T-helper 2 cell (primary cell): Measurements from ENCODE around the gene C21orf91.
A peak's percentile ranks its signal among the peaks of the same experiment; 100 is the strongest.

Source experiments
- DNase-seq, 5 experiments: peaks; one replicate each; pipeline versions ENCODE4 v3.0.0 to v3.0.0-alpha.2; 2012 to 2022
- total RNA-seq, 2 donors: gene quantifications; one replicate each; lab custom pipeline; 2026; lab: John Stamatoyannopoulos, UW

The C21orf91 gene
- total RNA-seq = 54.6 to 78.7 reads per million in 2 donors

DNA sequence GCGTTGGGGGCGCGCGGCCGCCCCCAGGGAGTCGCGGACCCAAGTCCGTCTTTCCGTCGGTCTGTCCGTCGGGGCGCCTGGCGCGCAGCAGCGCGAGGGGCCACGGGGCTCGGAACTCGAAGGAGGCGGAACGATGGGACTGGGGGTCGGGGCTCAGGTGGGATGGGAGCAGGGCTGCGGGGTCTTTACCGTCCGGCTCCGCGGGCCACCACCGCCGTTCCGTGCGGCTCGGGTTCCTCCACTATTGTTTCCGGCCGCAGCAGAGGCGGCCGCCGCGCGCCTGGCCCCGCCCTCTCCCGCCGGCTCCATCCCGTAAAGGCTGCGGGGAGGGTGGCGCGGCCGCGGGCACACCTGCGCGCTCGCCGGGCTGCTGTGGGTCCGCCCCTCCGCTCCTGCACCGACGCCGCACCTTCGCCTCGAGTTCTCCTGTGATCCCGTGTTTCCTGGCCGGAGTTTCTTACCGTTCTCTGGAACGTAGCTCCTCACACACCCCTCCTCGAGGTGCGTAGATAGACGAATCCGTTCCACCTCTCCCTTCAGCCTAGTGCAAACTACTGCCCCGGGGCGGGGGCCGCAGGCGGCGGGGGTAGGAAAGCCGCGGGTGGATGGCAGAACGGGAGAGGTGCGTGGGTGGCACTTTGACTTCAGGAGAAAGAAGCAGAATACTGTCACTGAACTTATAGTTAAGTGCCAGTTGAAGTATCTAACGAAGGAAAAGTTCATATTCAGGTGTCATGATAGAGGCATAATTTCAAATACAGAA is at the start of gene C21orf91:
C21orf91 (minus strand) TSS at position 243 of the 763 bp plus-strand sequence. CDS start 1,038 bp downstream, outside the sequence.
- DNase-seq = peak; percentile 63 to 95 (median 84)

DNA sequence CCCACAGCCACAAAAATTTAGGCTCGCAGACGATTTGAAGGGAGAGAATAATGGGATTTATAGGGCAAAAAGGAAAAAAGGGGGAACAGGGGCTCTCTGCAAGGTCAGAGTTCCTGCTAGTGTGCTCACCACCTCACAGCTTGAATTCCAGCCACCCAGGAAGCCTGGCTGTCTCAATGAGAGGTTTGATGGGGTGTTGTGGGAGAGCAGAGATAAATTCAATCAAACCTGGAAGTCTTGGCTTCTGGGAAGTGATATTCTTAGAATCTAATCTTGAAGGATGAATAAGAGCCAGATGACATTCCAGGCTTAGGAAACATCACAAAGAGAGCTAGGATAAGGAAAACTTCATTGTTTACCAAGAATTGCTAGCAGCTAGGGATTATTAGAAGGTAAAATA is 47.4 kb upstream of the C21orf91 start:
- no peak for DNase-seq

DNA sequence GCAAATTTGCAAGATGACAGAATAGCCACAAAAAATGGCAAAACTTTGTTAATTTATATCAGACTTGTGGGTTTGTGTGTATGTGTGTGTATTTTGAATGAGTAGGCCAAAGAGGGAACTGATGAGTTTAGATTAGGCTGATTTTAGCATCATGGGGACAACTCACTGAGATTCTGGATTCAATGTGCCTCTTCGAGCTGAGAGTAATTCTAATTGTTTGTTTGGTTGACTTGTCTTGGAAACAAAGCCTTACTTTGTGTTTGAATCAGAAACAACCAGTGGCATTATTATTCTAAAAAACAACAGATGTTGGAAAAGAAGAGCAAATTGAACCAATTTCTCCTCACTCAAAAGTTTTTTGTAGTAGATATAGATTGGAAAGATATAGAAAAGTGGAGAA is 40.5 kb upstream of the C21orf91 start:
- no peak for DNase-seq

DNA sequence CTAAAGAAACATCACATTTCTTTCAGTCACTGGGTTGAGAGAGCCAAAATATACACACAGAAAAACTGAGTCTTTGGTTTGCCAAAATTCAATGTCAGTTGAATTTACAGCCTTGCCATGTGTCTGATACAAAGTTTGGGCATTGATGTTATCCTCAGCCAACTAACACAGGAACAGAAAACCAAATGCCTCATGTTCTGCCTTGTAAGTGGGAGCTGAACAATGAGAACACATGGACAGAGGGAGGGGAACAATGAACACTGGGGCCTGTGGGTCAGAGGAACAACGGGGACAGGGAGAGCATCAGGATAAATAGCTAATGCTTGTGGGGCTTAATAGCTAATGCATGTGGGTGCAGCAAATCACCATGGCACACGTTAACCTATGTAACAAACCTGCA is 39.6 kb upstream of the C21orf91 start:
- DNase-seq = no peak

DNA sequence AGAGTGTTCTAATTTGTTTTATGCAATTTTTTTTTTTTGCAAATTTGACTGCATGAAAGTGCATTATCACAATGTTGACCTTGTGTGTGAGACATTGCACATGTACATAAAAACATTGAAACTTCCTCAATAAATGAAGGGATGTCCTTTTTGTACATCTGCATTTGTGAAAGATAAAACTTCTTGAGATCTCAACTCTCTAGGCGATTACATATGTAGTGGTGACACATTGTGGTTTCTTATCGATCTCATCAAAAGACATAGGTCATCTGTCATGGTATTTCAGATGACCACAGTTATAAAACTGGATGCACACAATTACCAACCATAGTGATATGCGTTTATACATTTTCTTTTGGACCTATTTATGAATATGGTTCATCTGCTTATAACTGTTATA is 35.6 kb upstream of the C21orf91 start:
- DNase-seq = no peak

DNA sequence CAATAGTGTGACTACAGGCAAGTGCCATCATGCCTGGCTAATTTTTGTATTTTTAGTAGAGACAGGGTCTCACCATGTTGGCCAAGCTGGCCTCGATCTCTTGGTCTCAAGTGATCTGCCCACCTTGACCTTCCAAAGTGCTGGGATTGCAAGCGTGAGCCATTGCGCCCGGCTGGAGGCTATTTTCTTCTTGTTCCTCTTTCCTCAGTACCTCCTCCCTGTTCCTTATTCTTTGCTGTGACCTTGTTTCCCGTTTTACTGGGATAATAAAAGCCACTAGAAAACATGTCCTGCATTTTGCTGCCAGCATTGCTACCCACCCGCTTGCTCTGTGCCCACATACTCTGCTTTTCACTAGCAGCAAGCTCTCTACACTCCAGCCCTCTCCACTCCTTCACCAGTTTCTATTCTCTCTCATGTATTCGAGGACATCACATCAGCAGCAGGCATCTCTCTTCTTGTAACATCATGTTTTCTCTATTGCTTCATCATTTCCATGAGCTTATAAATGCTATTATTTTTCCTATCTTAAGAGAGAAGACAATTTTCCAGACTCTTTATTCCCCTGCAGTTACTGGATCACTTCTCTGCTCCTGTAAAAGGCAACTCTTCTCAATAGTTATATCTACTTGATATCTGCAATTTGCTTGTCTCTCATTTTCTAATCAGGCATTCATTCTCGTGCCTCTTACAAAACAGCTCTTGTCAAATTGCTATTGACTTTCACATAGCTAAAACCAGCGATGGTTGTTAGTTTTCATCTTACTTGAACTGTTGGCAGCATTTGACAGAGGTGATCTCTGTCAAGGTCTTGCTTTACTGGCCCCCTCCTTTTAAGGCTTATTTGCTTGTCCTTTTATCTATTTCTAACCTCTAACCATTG is 34.5 kb upstream of the C21orf91 start:
- no peak for DNase-seq

DNA sequence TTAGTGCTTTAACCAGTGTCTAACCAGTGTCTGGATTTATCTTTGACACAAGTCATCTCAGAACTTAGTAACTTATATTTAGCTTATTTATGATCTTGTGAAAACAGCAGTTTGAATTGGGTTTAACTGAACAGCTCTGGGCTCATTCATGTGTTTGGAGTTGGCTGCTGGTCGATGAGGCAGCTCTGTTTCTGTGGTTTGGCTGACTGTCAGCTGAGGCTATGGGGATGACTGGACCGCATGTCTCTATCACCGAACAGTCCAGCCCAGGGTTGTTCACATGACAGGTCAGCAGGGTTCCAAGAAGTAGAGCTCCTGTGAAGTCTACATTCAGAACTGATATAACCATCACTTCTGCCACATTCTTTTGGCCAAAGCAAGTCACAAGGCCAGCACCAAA is 29.1 kb upstream of the C21orf91 start:
- no peak for DNase-seq

DNA sequence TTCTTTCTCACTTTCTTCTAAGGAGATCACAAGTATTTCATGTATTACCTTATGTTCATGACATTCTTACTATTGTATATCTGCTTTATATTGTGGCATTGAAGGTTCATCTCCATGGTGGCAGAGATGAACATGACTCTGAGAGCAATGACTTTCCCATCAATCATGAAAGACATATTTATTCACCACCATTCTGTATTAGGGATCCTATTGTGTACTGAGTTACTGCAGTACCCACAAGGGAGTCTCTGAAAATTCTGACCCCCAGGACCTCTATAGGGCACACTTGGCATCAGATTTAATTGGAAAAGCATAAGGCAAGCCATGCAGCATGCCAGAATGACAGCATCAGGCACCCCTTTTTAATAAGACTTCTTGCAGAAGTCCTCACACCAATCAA is 21.9 kb upstream of the C21orf91 start:
- no peak for DNase-seq

DNA sequence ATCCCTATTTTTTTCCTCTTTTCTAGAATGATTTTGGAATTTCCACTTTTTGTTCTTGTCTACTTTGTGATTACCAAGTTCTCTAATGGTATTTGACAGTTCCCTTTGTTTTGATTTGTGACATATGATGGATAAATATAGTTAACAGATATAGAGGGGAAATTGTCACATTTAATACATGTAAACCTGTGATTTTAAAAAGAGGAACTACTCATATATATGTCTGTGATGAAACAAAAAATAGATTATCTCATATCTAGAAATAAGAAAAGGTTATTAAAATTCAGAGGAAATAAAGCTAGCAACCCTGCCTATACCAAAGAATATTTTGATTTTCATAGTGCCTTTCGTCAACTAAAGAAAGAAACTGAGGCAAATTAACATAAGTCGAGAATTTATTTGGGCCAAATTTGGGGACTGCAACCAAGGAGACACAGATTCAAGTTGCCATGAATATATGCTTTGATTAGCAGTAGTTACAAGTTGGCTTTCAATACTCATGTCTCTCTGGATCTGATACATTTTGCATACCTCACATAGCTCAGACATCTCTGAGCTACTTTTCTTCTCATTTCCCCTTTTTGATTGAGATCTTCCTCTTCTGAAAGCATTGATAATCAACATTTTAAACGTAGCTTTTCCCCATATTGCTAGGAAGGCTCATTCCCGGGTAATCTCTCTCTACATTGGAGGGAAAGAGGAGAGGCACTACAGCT is 15.6 kb upstream of the C21orf91 start:
- no peak for DNase-seq

DNA sequence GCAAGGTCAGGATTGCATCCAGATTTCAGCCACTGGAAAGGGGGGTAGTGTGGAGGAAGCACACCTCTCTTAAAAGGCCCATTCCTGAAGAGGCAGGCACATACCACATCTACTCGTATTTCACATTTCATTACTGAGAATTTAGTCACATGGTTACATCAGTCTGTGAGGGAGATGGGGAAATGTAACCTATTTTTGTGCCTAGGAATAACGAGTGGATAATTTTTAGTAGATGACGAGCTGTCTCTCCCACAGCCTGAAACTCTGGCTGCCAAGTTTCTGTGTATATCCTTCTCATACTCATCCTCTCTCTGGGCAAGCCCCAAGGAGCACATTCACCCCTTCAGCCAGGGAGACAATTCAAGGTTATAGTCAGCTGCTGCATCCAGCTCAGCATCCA is 10.3 kb upstream of the C21orf91 start:
- no peak for DNase-seq

DNA sequence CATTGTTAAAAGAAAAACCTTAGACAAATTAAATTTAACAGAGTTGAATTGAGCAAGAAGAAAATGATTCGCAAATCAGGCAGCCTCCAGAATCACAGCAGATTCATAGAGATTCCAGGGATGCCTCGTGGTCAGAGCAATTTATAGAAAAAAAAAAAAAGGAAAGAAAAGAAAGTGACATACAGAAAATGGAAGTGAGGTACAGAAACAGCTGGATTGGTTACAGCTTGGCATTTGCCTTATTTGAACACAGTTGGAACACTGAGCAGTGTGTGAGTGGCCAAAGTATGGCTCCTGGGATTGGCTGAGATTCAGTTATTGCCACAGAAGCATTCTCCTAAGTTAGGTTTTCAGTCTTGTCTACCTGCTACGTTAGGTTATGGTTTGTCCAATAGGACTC is 9.1 kb upstream of the C21orf91 start:
- DNase-seq = no peak

DNA sequence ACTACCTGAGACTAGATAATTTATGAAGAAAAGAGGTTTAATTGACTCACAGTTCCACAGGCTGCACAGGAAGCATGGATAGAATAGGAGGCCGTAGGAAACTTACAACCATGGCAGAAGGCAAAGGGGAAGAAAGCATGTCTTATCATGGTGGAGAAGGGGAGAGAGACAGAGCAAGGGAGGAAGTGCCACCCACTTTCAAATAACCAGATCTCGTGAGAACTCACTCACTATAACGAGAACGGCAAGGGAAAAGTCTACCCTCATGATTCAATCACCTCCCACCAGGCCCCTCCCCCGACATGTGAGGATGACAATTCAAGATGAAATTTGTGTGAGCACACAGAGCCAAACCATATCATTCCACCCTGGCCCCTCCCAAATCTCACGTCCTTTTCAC is 4.7 kb upstream of the C21orf91 start:
- no peak for DNase-seq

DNA sequence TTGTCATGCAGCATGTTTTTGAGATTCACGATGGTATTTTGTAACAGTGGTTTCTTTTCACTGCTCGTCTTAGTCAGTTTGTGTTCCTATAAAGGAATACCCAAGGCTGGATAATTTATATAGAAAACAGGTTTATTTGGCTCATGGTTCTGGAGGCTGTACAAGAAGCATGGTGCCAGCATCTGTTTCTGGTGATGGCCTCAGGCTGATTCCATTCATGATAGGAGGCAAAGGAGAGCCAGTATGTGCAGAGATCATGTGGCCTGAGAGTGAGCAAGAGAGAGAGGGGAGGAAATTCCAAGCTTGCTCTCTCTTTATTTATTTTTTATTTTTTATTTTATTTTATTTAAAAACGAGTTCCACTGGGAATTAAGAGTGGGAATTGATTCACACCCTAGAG is 2.0 kb upstream of the C21orf91 start:
- DNase-seq = no peak

DNA sequence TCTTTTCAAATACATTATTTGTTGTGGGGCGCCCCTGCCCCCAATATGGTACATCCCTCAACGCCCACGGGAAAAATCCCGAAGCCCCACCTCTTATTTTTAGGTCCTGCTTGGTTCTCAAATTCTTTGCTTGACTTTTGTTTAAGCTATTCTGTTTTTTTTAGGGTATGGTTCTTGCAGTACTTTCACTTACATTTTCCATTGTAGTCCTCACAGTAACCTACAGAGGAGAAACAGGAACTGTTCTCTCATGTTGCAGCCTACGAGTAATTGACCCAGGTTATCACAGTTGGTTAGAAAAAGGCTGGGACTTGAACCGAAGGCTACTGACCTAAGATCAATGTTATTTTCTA is 697 bp upstream of the C21orf91 start:
- peak in 2 of 5 experiments; percentile 9 to 84 for DNase-seq

DNA sequence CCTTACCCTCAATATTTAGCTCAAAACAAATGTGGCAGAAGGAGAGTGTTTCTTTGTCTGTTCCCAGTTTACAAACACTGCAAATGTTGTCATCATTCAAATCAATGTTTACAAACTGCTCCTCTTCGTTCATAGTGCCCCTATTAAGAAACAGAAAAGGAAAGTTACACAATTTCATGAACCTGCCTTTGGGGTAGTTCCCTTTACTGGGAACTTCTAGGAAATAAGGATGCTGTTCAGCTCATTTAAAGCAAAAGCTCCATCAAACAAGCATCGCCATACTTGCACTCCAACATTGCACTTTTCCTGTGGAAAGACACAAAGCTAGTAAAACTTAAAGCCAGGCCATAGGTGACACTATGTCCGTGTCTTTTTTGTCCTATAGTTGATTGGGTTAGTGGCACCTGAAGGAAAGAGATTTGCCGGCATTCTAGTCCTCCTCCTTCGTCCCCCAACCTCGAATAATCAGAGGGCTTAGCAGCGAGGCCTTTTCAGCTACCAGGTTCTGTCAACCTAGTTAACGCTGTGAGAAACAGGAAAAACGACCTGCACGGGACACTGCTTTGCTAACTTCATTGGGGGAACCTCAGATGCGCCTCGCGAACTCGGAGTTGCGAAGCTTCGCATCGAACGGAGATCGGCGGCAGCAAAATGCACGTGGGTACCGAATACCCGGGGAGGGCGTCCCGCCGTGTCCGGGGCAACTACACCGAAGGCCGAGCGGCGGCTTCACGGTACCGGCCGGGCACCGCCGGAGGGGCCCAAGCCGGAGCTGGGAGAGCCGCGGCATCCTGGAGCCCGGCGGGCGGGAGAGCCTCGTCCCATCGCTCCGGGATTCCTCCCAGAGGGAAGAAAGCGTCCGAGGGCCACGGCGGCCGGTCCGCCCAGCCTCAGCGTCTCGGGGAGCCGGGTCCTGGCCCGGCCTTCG is 706 bp downstream of the C21orf91 start:
- peak; percentile 17 to 74 (median 26) for DNase-seq

DNA sequence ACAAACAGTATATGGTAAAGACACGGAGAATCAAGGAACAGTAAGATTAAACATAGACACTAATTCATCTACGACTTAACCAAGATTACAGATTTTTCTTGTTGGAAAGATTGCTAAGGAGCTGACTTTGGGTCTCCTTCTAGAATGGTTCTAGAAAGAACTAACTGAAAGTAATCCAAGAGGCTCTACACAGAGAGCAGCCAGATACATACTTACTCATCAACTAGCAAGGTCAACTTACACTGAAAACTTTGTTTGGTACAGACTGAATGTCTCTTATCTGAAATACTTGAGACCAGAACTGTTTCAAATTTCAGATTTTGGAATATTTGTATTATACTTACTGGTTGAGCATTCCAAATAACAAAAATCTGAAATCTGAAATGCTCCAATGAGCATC is 5.8 kb downstream of the C21orf91 start:
- no peak for DNase-seq

DNA sequence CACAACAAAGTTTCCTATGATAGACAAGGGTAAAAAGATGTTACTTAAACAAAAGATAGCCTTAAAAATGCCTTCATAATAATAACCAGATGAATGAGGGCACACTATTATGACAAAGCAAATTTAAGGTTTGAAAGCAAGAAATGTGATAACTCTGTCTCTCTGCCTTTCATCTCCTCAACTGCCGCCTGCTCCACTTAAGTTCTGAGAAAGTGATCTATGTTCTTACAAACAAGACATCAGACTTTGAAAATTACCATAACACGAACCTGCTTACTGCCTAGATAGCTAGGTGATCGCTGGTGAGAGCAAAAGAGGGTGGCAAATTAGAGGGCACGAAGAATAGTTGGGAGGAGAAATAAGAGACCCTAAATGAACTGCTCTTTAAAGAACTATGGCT is 13.2 kb downstream of the C21orf91 start:
- no peak for DNase-seq

DNA sequence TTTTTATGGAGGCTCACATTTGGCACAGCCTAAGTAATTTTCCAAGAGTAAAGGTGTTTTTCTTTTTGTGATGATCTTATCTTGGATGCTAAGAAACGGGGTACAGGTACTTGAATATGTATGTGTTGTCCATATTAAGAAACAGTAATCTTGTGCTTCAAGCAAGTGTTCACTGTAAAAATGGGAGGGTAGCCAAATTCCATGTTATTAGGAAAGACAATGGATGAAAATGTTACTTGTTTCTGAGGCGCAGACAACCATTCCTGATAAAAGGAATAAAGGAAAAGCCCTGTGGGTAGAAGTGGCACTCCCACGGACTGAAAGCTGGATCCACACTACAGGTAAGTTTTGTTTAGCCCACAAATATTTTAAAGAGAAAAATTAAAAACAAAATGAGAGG is 15.6 kb downstream of the C21orf91 start:
- DNase-seq = no peak

DNA sequence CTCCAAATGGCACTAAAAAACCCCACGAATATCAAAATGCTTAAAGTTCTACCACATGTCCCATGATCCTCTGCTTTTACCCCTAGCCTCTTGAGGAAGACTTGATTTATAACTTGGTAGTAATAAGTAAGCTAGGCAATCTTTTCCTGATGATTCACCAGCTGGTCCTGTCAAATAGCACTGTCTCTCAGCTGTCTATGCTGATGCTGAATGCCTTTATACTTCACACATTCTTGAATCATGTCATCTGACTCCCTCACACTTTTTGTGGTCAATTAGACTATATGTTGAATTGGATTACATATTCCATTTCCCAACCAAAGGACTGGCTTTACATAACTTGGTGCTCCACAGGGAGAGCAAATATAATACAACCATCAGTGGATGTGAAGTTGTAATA is 16.6 kb downstream of the C21orf91 start:
- no peak for DNase-seq

DNA sequence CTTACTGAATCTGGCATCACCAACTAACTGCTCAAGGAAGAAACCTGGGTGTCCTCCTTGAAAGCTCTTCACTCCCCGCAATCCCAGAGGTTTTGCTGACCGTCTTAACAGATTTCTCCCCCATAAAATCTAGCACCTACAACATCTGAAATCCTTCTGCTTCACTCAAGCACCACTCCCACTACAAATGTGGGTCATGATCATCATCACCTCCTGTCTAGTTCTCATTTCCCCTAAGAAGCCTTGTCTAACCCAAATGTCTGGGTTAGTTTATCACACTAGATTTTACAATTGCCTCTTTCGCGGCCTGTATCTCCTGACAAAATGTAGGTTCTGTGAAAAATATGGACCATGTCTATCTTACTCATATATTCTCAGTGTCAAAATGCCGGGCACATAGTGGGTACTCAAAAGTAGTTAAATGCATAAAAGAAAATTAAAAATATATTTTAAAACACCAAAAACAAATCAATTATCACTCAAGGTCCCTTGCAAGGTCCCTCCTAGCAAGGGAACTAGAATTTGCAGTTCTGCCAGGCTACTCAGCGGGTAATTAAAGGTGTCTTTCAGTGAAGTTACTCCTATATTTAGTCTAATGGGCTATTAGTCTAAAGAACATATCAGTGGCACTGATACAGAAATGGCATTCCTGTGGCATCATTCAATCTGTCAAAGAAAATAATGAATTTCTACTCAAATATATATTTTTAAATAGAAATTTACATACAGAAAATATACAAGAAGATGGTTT is 19.6 kb downstream of the C21orf91 start:
- DNase-seq = peak in 1 of 5 experiments; percentile 72

DNA sequence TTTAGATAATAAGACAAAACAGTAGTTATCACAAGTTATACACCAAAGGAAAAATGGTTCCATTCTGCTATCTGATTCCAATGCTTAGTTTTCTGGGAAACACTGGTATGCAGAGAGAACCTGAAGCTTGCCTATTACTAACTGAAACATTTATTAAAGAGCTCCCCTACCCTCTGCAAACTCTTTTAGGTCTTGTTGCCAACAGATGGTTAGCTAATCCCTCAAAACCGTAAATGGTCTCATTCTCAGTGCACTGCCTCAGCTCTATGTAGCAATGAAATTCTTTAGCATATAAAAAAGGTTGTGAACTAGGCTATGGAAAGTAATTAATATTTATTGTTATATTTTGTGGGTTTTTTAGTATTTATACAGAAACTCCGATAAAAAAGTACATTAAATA is 20.4 kb downstream of the C21orf91 start:
- DNase-seq = no peak
